Smooth muscle cell (in vitro differentiated cells): Measurements from ENCODE around the gene THAP4. TPM values are rescaled to one million over a fixed set of nuclear protein-coding genes. Genes with fewer than 3 reads are reported as not detected.
A peak's percentile ranks its signal among the peaks of the same experiment; 100 is the strongest.

Experiments used
- DNase-seq: peaks from one replicate; lab custom pipeline; 2025; ENCODE audit not compliant: unreplicated experiment; lab: John Stamatoyannopoulos, UW
- H2AFZ ChIP-seq: fragments of 200-600 bp; sonication (generic); 2 replicates; pipeline ENCODE4 v1.6.0; 2016; ENCODE audit warnings: antibody characterized with exemption, low read depth, mild to moderate bottlenecking
- H3F3A ChIP-seq: fragments of 200-600 bp; sonication (generic); 2 replicates; pipeline ENCODE4 v1.6.0; 2017; ENCODE audit warnings: antibody characterized with exemption, low read depth
- H3K27ac ChIP-seq: fragments of 200-600 bp; sonication (generic); 2 replicates; pipeline ENCODE4 v1.5.1; 2016; ENCODE audit warnings: low read depth, mild to moderate bottlenecking
- H3K27me3 ChIP-seq: fragments of 200-600 bp; sonication (generic); 2 replicates; pipeline ENCODE4 v1.6.1; 2016; ENCODE audit warnings: low read depth, mild to moderate bottlenecking
- H3K36me3 ChIP-seq: fragments of 200-600 bp; sonication (generic); 2 replicates; pipeline ENCODE4 v1.5.1; 2016; ENCODE audit warnings: low read depth
- H3K4me1 ChIP-seq: fragments of 200-600 bp; sonication (generic); 2 replicates; pipeline ENCODE4 v1.5.1; 2016; ENCODE audit warnings: low read depth
- H3K4me2 ChIP-seq: fragments of 200-600 bp; sonication (generic); 2 replicates; pipeline ENCODE4 v1.6.0; 2016; ENCODE audit warnings: mild to moderate bottlenecking
- H3K4me3 ChIP-seq: fragments of 200-600 bp; sonication (generic); 2 replicates; pipeline ENCODE4 v1.5.1; 2016; ENCODE audit warnings: mild to moderate bottlenecking
- H3K79me2 ChIP-seq: fragments of 200-600 bp; sonication (generic); 2 replicates; pipeline ENCODE4 v1.6.0; 2016; ENCODE audit warnings: low read depth, mild to moderate bottlenecking
- H3K9ac ChIP-seq: fragments of 200-600 bp; sonication (generic); 2 replicates; pipeline ENCODE4 v1.6.0; 2016; ENCODE audit warnings: low read depth
- H3K9me3 ChIP-seq: fragments of 200-600 bp; sonication (generic); replicated peaks from 2 replicates; pipeline ENCODE4 v1.5.1; 2016; ENCODE audit warnings: low read depth
- H4K20me1 ChIP-seq: fragments of 200-600 bp; sonication (generic); 2 replicates; pipeline ENCODE4 v1.6.0; 2016; ENCODE audit warnings: low read depth
- WGBS: methylation state at CpG from one replicate; pipeline ENCODE4 v1.1.7; 2016; ENCODE audit warnings: low lambda C conversion rate; 5-methylcytosine and 5-hydroxymethylcytosine counted together
- polyA plus RNA-seq: library from polyadenylated mRNA; unstranded; fragments of >200 nt; fragmentation: Nextera tagmentation; extraction: Ambion mirVana; gene quantifications from 2 replicates; pipeline ENCODE4 v1.2.1, GENCODE V29; 2016
- total RNA-seq: library from RNA; depleted of rRNA; stranded (reverse); fragments of >200 nt; gene quantifications from 2 replicates; pipeline ENCODE4 v1.2.3, GENCODE V29; 2014
- TF ChIP-seq, protein P1 (sequence below): fragments of 200-600 bp; sonication (generic); IDR thresholded peaks from 2 replicates; pipeline ENCODE4 v1.5.1; 2017; ENCODE audit warnings: borderline replicate concordance, mild to moderate bottlenecking, antibody characterized with exemption; ENCODE audit not compliant: insufficient read depth, poor library complexity, severe bottlenecking

The THAP4 gene
- total and polyA plus RNA-seq, 2 experiments from 2014 or later = 23.1 to 38.8 TPM

DNA sequence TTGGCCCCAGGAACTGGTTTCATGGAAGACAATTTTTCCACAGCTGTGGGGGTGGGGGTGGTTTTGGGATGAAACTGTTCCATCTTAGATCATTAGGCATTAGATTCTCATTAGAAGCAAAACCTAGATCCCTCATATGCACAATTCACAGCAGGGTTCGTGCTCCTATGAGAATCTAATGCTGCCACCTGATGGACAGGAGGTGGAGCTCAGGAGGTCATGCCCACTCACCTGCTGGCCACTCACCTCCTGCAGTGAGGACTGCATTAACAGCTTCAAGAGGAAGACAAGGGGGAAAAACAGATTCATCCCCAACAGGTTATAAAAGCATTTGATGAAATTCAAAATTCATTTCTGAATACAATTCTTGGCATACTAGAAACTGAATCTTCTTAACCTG, 38.5 kb downstream of the THAP4 start:
- H3K27me3 ChIP-seq = no peaks in the 10 kb centered on the region
- WGBS = 80% methylated on average over 1 of the region's 1 CpG
- H3K4me1 ChIP-seq = no peaks in the 10 kb centered on the region
- H2AFZ ChIP-seq = no peak overlapping the region
- H3K27ac ChIP-seq = no peak overlapping the region
- no peaks in the 10 kb centered on the region for H3K79me2 ChIP-seq
- no peaks in the 10 kb centered on the region for H3K36me3 ChIP-seq
- H3K4me2 ChIP-seq = no peak overlapping the region
- TF ChIP-seq, protein P1, sequence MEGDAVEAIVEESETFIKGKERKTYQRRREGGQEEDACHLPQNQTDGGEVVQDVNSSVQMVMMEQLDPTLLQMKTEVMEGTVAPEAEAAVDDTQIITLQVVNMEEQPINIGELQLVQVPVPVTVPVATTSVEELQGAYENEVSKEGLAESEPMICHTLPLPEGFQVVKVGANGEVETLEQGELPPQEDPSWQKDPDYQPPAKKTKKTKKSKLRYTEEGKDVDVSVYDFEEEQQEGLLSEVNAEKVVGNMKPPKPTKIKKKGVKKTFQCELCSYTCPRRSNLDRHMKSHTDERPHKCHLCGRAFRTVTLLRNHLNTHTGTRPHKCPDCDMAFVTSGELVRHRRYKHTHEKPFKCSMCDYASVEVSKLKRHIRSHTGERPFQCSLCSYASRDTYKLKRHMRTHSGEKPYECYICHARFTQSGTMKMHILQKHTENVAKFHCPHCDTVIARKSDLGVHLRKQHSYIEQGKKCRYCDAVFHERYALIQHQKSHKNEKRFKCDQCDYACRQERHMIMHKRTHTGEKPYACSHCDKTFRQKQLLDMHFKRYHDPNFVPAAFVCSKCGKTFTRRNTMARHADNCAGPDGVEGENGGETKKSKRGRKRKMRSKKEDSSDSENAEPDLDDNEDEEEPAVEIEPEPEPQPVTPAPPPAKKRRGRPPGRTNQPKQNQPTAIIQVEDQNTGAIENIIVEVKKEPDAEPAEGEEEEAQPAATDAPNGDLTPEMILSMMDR = no peak
- peaks cover 10% of the 10 kb centered on the region for H4K20me1 ChIP-seq
- no peak overlapping the region for H3K4me3 ChIP-seq
- H3F3A ChIP-seq = no peaks in the 10 kb centered on the region
- no peaks in the 10 kb centered on the region for H3K9me3 ChIP-seq
- no peak overlapping the region for H3K9ac ChIP-seq
- DNase-seq = no peak

DNA sequence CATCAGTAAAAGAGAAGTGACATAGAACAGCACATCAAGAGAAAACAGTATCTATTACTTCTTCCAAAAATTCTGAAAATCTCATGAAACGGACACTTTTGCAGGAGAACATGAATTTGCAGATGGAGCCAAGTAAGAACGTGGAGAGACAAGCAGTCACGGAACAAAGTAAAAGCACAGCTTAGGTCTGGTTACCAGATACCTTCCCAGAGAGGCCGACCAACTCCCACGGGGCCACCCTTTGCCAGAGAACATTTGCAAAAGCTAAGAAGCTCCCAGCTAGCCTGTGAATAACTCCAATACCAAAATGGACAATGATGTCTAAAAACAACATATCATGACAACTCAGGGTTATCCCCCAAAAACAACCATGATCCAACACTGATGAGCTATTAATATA, 38.9 kb downstream of the THAP4 start:
- Histone ChIP-seq H3K27ac (no peak overlapping the region), H3K79me2 (no peaks in the 10 kb centered on the region), H3K4me3 (no peak overlapping the region), H3K9me3 (no peaks in the 10 kb centered on the region), H4K20me1 (peaks cover 8% of the 10 kb centered on the region), H3K9ac (no peak overlapping the region), H3K36me3 (no peaks in the 10 kb centered on the region), H3F3A (no peaks in the 10 kb centered on the region), H2AFZ (no peak overlapping the region), H3K4me2 (no peak overlapping the region), H3K27me3 (no peaks in the 10 kb centered on the region), H3K4me1 (no peaks in the 10 kb centered on the region)
- WGBS = 56% methylated on average over 5 of the region's 5 CpGs
- no peak for DNase-seq
- TF ChIP-seq, protein P1 = no peak

DNA sequence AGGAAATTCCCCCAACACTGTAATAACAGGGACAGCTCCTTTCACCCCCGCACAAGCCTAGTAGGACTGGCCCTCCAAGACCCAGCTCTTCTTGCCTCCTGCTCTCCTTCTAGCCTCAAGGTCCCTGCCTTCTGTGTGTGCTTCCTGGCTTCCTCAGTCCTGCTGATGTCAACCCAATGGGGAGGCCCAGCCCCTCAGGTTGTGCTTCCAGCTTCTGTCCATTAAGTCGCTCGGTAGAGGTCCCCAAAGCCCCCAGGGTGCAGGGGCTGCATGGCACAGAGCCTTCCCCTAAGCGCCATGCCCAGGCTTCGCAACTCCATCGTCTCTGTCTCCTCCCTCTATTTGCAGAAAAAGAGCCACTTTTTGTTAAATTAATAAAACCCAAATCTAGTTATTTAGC, 39.4 kb downstream of the THAP4 start:
- Histone ChIP-seq H3K36me3 (no peaks in the 10 kb centered on the region), H3F3A (no peaks in the 10 kb centered on the region), H3K4me3 (no peak overlapping the region), H3K9me3 (no peaks in the 10 kb centered on the region), H3K9ac (no peak overlapping the region), H4K20me1 (peaks cover 8% of the 10 kb centered on the region), H3K27ac (no peak overlapping the region), H3K27me3 (no peaks in the 10 kb centered on the region), H3K4me2 (no peak overlapping the region), H3K4me1 (no peaks in the 10 kb centered on the region), H2AFZ (no peak overlapping the region), H3K79me2 (no peaks in the 10 kb centered on the region)
- TF ChIP-seq, protein P1 = no peak
- DNase-seq = no peak
- WGBS = 97% methylated on average over 6 of the region's 6 CpGs

DNA sequence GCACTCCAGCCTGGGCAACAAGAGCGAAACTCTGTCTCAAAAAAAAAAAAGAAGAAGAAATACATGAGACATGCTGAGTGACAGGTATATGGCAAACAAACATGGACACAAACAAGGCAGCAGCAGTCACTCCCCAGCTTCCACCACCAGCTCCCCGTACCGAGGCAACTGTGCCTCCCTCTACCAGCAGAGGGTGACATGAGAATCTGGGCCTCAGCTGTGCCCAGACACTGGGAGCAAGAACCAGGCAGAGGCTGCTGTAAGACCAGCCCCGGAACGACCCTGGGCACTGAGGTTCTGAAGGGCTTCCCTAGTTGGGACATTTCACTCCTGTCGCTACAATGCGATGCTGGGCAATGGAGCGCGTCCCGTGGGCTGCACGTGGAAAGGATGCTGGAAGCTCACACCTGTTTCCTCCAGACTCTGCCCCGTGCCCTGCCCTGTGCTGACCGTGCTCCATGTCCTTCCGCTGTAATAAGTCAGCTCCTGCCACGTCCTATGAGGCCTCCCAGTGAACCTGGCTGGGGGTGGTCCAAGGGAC, 41.3 kb downstream of the THAP4 start:
- Histone ChIP-seq H3F3A (no peaks in the 10 kb centered on the region), H3K27ac (no peak overlapping the region), H3K27me3 (no peaks in the 10 kb centered on the region), H3K4me1 (no peaks in the 10 kb centered on the region), H3K36me3 (no peaks in the 10 kb centered on the region), H4K20me1 (peaks cover 8% of the 10 kb centered on the region), H3K9me3 (no peaks in the 10 kb centered on the region), H2AFZ (no peak overlapping the region), H3K4me3 (no peak overlapping the region), H3K9ac (no peak overlapping the region), H3K79me2 (no peaks in the 10 kb centered on the region), H3K4me2 (no peak overlapping the region)
- WGBS = 85% methylated on average over 15 of the region's 15 CpGs
- DNase-seq = no peak
- TF ChIP-seq, protein P1 = peak; percentile 24
